SH-SY5Y (cell line): ENCODE measurements around the gene TBC1D3B.

Experiments
- GATA2 ChIP-seq: IDR thresholded peaks from 2 replicates; pipeline ENCODE4 v1.6.1; 2011; ENCODE audit warnings: mild to moderate bottlenecking, low read depth, low read length
- GATA3 ChIP-seq: IDR thresholded peaks from 2 replicates; pipeline ENCODE4 v1.6.1; 2011; ENCODE audit warnings: low read depth, mild to moderate bottlenecking, low read length, moderate library complexity

- no peak for TF ChIP-seq GATA2
- no peak for TF ChIP-seq GATA3
Measured at GRCh38 chr17:36117505-36118382, 58.7 kb downstream of the TBC1D3B start.
